ENCODE results near the gene R3HDM1. TPM values are rescaled to one million over a fixed set of nuclear protein-coding genes. Genes with fewer than 3 reads are reported as not detected.
"Not testable (repeated sequence)": the region's sequence is repeated elsewhere in the genome, so short reads cannot be mapped to it uniquely, and the experiment has no call there.

The R3HDM1 gene
- total RNA-seq, 1 donor from 2014 or later: 32.1 TPM

DNA sequence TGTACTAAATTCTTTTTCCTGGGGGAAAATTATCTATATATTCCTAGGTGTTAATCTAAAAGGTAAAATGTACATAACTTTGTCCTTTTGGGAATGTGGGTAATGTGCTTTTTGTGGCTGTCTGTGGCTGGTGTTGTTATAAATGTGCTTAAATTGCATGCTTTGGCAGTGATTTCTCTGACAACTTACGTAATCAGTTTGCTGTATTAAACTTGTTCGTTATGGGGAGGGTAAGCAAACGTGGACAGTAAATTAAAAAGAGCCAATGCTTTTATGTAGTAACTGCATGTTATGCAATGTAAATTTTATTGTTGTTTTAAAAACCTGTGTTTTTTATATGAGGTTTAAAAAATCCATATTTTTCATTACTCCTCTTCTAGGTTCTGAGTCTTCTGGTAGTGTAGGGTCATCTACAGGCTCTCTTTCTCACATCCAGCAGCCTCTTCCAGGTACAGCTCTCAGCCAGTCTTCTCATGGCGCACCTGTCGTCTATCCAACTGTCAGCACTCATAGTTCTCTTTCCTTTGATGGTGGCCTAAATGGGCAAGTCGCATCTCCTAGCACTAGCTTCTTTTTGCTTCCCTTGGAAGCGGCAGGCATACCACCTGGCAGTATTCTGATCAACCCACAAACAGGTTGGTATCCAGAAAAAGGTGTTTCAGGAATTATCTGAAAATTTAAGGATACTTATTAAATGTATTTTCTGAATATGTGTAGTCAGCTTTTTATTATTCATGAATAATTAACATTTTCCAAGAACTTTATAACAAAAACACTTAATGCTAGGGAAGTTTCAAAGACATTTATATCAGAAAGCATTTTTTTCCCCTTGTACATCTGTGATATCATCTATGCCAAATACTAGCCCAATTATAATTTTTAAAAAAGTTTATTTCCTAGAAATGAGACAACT is 110.1 kb downstream of the R3HDM1 start:
- no peak for DNase-seq (ENCODE audit: low spot score)

DNA sequence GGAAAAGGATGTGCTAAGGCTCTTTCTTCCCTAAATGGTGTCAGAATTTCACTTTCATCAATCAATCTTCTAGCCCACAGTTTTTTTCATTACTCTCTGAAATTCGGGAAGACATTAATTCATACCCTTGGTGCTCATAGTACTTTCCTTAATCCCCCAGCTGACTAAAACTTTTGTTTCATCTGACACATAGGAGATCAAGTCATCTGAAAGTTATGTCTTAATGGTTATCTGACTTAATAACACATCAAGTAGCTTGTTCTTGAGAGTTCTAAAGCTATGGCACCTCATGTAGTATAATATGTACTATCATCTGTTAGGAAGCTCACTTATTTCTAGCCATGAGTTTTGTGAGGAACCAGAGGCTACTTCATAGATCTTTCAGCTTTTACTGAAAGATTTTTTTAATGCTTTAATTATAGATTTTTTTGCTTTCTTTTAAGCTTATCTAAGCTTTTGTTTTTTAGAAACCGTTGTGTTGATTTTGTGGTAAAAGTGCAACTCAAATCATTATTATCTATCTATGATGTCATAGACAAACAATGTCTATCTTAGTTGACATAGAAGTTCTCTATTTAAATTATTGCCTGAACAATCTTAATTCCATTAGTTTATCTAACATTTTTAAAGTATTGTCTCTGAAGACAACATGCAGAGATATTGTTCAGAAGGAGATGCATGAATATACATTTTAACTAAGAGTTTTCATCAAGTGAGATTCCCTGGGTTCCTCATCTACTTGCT is 116.7 kb downstream of the R3HDM1 start:
- DNase-seq (ENCODE audit: low spot score): no peak

DNA sequence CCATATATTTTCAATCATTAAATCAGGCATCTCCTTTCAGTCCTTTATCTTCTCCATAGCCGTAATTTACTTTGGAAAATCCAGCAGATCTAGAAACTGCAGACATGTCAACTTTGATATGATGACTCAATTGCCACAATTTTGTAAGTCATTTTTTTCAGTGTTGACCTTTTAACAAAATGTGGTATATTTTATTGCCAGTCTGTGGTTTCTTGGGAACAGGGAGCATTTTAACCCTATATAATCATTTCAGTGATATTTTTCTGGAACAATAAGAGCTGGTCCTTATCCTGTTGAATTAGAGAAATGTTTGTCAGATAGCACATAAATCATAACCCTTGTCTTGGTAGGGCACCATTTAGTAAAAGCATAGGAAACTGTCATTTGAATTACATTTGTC is 119.4 kb downstream of the R3HDM1 start:
- no peak for DNase-seq (ENCODE audit: low spot score)

DNA sequence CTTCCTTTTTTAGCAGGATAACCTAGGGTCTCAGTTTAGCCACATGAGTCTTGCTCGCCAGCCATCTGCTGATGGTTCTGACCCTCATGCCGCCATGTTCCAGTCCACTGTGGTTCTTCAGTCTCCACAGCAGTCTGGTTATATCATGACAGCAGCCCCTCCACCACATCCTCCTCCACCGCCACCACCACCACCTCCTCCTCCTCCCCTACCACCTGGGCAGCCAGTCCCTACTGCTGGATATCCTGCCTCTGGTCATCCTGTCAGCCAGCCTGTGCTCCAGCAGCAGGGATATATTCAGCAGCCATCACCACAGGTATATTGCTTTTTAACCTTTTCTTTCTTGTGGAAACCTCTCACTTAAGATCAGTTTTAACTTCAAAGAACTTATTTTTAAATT is 120.4 kb downstream of the R3HDM1 start:
- no peak for DNase-seq (ENCODE audit: low spot score)

DNA sequence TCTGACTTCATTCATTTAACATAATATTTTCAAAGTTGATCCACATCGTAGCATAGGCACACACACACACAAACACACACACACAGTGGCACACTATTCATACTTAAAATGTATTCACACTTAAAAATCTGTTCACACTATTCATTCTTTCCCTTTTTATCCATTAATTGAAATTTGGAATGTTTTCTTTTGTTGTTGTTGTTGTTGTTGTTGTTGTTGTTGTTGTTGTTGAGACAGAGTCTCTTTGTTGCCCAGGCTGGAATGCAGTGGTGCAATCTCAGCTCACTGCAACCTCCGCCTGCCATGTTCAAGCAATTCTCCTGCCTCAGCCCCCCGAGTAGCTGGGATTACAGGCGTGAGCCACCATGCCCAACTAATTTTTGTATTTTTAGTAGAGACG is 123.0 kb downstream of the R3HDM1 start:
- DNase-seq (ENCODE audit: low spot score): not testable (repeated sequence)

DNA sequence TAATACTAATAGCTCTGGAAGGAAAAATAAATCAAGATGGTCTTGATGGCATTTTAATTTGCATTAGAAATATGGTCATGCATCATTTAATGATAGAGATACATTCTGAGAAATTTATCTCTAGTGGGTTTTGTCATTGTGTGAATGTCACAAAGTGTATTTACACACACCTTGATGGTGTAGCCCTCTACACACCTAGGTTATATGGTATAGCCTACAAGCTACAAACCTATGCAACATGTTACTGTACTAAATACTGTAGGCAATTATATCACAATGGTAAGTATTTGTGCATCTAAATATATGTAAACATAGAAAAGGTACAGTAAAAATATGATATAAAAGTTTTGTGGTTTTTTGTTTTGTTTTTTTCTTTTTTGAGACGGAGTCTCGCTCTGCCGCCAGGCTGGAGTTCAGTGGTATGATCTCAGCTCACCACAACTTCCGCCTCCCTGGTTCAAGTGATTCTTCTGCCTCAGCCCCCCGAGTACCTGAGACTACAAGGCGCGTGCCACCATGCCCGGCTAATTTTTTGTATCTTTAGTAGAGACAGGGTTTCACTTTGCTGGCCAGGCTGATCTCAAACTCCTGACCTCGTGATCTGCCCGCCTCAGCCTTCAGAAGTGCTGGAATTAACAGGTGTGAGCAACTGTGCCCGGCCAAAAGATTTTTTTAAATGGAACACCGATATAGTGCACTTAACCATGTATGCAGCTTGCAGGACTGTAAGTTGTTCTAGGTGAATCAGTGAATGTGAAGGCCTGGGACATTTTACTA is 126.7 kb downstream of the R3HDM1 start:
- no peak for DNase-seq (ENCODE audit: low spot score)

DNA sequence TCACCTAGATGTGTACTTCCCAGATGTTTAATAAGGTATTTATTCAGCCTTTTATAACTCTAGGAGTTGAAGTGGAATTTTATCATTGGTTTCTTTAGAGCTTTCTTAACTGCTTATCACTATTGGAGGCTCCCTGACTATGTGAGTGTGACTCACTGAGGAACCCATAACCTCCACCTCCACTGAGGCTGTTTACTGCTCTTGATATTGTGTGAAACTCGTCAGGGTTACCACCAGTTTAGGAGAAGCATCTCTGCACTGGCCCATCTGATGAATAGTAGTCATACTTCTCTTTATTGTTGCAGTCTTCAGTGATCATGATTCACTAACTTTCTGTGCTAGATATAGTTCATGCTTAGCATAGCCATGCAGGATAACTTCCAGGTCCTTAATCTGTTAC is 130.8 kb downstream of the R3HDM1 start:
- no peak for DNase-seq (ENCODE audit: low spot score)

DNA sequence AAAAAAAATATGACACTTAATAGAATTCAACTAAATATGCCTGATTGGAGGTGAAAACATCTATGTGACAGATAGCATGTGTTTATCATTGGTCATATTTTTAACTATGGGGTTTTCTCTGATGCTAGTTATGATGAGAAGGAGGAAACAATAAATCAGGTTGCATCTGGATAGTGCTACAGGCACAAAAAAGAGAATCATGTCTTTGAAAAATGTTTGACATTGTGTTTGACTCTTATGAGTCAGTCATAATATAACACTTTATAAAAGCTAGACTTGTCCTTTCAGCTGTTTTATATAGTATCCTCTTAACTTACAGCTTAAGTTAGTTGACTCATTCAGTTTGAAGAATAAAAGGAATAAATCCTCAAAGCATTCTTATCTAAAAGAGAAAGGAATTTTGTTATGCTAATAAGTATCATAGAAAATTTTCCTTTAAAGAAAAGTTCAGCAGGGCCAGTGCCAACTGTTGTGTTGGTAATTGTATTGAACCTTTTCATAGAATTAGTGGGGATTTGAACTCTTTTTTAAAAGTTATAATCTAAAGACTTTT is 131.9 kb downstream of the R3HDM1 start:
- DNase-seq (ENCODE audit: low spot score): no peak

DNA sequence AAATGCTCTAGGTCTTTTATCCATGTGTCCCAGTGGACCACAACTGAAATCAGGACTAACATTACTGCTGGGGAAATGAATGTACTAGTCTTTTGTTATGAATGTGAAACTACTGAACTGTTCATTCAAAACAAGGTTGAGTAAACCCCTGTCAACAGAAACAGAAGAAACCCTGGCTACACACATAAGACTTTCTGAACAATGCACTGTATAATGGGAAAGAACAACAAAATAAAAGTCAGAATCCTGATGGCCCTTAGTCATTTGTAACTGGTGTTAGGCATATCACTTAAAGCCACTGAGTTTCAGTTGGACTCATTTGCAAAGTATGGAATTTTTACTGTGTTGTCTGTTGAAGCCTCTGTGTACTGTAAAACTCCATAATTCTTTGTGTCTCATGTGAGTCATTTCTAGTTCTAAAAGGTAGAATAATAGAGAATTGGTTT is 133.4 kb downstream of the R3HDM1 start:
- no peak for DNase-seq (ENCODE audit: low spot score)

DNA sequence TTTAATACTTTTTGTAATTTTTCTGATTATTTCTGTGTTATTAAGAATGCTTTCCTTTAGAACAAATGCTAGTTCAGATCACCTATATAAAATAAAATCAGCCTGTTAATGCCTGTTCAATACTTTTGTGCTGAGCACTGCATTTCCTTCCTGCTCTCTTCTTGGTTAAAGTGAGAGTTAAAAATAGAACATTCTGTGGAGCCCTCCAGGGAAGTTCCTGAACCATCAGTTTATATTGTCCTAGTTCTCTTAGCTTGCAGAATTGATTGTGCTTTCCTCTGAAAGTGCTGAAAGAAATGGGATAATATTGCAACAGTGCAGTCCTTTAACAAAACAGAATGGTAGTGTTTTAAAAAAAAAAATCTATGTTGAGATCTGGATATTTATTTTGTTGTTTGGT is 135.8 kb downstream of the R3HDM1 start:
- DNase-seq (ENCODE audit: low spot score): no peak

DNA sequence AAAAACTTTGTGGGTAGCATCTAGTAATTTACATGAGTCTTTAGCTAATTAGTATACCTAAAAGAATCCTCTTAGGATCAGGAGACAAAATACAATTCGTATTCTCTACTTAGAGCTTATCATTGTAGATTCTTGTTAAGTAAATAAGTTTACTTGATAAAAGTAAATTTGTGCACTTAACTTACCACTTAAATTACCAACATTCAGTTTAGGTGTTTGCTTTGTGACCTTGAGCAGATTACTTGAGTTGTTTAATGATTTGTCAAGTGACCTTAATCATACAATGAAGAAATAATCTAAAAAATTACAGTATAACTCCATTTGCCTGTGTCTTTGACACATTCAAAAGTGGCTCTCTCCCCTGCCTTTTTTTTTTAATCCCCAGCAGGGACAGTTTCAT is 143.2 kb downstream of the R3HDM1 start:
- DNase-seq (ENCODE audit: low spot score): no peak

DNA sequence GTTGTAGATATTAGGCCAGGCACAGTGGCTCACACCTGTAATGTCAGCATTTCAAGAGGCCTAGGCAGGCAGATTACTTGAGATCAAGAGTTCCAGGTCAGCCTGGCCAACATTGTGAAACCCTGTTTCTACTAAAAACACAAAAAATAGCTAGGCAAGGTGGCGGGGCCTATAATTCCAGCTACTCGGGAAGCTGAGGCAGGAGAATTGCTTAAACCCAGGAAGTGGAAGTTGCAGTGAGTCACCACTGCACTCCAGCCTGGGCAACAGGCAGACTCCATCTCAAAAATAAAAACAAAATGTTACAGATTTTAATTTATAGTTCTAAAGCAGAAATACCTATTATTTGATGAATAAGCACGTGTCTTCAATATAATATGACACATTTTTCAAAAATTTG is 144.7 kb downstream of the R3HDM1 start:
- no peak for DNase-seq (ENCODE audit: low spot score)

DNA sequence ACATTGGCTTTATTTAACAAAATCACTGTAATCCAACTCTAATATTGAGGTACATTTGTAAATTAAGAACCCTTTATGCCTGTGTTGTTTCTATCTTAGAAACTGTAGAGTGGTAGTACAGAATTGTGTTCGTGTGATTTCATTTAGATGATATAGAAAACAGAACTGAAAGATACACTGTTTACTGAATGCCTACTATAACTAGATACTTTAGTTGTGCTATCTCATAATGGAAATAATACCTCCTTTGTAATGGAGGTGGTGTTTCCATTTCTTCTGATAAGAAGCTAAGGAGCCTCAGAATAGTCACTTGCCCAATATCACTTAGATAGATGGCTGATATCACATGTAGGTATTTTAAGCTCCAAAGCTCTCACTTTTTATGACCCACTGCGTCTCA is 147.8 kb downstream of the R3HDM1 start:
- no peak for DNase-seq (ENCODE audit: low spot score)

DNA sequence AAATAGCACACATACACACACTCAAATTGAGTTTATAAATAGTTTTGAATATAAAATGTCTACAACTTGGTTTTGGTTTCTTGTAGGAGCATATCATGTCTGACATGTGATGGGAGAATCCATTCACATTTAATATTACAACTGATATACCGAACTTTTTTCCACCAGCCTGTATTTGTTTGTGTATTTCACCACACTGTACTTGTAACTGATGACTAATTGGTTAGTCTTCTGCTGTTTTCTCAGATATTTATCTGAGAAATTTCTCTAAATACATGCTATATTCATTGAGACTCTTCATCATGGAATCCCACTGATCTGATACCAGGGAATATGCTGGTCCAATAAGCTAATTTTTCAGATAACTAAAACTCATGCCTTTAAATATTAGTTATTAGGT is 154.1 kb downstream of the R3HDM1 start:
- DNase-seq (ENCODE audit: low spot score): no peak

DNA sequence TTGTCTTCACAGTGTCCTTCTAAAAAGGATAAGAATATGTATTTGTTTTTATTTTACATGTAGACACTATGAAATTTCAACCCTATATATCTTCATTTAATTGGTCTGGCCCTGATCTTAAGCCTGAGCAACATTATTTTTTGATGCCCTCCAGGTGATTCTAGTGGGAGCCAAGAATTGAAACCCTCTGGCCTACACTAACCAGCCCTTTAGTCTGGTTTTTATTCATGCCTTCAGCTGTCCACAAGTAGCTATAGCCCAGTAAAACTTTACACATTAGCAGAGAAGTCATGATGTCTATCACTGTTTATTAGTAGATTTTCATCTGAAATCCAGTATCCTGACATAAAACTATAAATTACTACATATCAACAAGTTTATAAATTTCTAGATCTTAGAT is 157.7 kb downstream of the R3HDM1 start:
- no peak for DNase-seq (ENCODE audit: low spot score)

DNA sequence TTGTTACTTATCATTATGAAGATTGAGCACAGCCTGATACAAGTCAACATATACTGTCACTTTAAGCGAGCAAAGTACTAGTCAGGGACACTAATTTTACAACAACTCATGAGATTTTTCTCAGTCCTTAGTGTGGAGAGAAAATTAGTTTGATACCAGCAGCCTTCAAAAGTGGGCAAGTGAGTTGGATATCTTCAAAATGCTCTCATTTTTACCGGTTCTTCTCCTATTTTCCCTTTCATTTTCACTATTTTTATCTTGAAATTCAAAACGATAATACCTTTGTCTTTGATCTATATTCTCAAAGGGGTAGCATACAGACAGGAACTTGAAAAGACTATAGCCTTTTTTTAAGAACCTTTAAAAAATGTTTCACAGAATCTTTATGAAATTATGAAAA is 158.4 kb downstream of the R3HDM1 start:
- DNase-seq (ENCODE audit: low spot score): no peak

DNA sequence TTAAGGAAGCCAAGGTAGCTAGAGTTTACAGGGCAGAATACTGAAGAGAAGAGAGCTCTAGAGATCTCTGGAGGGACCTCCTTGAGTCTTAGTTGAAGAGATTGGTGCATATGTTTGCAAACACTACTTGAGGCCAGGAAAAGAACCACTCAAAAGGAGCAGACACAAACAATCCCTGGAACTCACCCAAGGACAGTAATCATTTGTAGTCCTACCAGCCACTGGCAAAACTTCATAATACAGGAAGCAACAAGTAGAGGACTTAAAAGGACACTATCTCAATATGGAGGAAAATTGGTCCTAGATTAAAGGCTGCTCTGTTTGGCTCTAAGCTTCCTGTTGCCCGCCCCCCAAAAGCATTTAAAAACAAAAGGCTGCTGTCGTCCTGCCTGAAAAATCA is 163.4 kb downstream of the R3HDM1 start:
- no peak for DNase-seq (ENCODE audit: low spot score)

DNA sequence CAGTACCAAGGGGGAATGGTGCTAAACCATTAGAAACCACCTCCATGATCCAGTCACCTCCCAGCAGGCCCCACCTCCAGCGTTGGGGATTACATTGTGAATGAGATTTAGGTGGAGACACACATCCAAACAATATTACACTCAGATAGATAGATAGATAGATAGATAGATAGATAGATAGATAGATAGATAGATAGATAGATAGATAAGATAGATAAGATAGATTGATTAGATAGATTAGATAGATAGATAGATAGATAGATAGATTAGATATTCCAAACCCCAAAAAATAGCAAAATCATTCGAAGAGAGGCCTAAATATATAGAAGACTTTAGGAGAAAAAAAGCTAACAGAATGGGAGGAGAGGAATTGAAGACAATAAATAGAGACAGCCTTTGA is 167.6 kb downstream of the R3HDM1 start:
- DNase-seq (ENCODE audit: low spot score): no peak

DNA sequence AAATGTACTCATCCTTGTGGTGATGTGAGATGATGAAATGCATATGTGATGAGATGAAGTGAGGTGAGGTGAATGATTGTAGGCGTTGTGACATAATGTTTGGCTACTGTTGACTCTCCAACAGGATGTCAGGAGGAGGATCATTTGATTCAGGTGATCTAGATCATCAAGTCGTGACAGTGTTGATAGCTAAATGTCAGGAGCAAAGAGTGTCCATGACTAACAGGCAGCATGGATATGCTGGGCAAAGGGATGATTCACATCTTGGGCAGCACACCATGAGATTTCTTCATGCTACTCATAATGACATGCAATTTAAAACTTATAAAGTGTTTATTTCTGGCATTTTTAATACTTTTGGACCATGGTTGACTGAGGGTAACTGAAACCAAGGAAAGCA is 170.2 kb downstream of the R3HDM1 start:
- DNase-seq (ENCODE audit: low spot score): no peak

DNA sequence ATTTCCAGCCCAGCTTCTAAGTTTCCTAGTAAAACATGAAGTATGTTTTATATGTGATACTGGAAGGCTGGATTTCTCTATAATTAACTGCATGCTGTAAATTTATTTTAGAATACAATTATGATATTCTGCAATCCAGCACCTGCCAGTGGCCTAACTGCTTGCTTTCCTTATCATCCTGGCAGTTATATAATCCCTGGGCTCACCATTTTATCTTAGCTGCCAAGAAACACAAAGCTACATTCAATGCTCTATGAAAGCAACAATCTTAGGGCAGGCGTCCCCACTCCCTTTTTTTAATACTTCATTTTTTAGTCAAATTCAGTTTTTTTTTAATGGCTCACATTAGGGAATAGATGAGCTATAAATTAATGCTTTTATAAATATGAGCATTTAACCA is 172.0 kb downstream of the R3HDM1 start:
- no peak for DNase-seq (ENCODE audit: low spot score)

DNA sequence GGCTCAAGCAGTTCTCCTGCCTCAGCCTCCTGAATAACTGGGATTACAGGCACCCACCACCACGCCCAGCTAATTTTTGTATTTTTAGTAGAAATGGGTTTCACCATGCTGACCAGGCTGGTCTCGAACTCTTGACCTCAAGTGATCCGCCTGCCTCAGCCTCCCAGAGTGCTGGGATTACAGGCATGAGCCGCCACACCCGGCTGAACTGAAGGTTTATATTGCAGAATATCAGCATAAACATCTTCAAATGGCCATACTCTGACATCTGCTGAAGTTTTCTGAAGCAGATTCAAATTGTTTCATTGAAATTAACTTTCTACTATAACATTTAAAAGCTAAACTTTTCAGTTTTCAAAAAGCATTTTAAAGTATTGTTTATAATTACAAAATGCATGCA is 172.8 kb downstream of the R3HDM1 start:
- DNase-seq (ENCODE audit: low spot score): not testable (repeated sequence)

DNA sequence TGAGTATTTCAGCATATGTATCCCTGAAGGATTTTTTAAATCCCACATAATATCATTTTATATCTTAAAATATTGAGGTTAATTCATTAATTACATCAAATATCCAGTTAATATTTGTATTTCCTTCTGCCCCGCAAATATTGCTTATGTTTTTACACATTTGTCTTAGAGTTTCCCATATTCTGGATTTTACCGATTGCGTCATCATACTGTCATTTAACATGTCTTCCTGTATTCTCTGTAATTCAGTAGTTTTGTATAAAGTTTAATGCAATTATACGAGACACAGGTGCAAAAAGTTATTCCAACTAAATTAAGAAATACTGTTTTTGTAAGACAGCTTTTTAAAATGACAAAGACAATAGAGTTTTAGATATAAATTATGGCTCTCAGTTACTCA is 176.9 kb downstream of the R3HDM1 start:
- DNase-seq (ENCODE audit: low spot score): no peak
